ENCODE measurements around the gene PKHD1.
"Not testable (repeated sequence)": the region's sequence is repeated elsewhere in the genome, so short reads cannot be mapped to it uniquely, and the experiment has no call there.

The PKHD1 gene

DNA sequence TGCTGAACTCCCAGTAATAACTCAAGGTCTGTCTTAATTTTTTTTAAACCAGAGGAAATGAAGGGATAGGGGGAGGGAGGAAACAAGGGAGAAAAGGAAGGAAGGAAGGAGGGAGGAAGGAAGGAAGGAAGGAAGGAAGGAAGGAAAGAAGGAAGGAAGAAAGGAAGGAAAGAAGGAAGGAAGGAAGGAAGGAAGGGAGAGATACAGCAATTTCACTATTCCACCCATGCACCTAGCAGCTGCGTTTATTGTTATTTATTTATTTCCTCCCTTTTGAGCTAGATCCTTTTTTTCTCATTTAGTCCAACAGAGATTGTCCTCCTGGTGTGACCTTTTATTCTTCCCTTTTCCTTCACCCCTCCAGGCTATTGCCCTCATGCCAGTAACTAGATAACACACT lies 97.6 kb downstream of the PKHD1 start:
- DNase-seq (ENCODE audit: low read depth in 2 of 2): no peak

DNA sequence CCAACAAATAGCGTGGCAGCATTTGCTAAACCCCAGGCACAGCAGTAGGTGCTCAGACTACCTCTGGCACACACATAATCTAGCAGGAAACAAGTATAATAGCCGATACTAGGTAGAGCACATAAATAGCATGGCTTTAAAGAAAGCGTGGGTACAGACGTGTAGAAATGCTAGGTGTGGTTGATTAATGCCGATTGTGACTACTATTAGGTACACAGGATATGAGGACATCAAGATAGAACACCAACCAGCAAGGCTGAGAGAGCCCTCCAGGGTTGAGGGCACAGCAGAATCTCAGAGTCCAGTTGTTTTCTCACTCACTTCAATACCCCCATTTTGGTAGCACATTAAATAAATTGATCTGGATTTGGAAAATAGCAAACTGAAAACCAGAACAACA lies 100.5 kb downstream of the PKHD1 start:
- no peak for DNase-seq (ENCODE audit: low read depth in 2 of 2)

DNA sequence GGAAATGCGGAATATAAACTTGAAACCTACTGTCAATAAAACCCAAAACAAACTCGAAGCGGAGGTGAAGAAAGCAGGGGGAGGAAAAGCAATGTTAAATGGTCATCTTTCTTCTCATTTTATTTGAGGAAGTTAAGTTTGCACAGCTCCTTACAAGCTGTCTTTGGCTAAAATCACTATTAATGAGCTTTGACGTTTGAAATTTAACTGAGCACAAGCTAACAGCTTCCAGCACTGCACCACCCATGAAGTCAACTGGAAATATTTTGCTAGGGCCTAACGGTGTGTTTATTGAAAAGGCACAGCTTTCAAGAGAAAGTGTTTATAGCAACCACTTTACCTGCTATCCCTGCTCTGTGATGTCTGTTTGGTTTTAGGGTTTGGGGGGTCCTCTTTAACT lies 103.8 kb downstream of the PKHD1 start:
- DNase-seq (ENCODE audit: low read depth in 2 of 2): no peak

DNA sequence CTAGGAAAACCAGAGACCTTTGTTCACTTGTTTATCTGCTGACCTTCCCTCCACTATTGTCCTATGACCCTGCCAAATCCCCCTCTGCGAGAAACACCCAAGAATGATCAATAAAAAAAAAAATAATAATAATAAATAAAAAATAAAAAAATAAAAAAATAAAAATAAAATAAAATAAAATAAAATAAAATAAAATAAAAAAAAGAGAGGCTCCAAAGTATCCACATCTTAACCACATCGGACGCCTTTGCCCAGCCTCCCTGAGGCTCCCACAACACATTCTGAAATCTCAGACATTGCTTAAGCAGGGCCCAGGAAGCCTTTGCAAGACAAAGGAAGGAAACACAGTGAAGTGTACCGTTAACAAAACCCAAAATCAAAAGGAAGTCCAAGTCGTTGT lies 104.7 kb downstream of the PKHD1 start:
- not testable (repeated sequence) for DNase-seq (ENCODE audit: low read depth in 2 of 2)

DNA sequence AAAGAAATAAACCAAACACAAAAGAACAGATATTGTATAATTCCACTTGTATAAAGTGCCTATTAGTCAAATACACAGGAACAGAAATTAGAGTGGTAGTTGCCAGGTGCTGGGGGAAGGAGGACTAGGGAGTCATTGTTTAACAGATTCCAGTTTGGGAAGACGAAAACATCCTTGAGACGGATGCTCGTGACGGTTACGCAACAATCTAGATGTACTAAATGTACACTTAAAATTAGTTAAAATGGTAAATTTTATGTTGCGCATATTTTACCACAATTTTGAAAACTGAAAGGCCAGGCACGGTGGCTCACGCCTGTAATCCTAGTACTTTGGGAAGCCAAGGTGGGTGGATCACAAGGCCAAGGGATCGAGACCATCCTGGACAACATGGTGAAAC lies 111.0 kb downstream of the PKHD1 start:
- DNase-seq (ENCODE audit: low read depth in 2 of 2): no peak

DNA sequence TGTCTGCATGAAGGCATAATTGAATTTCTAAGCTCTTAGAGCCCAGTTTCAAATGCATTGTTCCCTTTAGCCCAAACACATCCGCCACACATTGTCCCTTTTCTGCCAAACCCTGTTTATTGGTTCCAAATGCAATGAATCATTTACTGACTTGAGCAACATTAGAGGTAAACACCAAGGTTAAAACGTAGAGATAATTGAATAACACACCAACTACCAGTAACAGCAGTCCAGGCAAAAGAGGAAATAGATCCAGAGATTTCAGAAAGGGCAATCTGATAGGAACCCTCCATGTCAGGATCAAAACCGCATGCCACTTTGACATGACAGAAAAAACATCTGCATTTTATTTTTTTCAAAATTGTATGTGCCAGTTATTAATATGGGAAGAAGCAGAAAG lies 114.8 kb downstream of the PKHD1 start:
- no peak for DNase-seq (ENCODE audit: low read depth in 2 of 2)

DNA sequence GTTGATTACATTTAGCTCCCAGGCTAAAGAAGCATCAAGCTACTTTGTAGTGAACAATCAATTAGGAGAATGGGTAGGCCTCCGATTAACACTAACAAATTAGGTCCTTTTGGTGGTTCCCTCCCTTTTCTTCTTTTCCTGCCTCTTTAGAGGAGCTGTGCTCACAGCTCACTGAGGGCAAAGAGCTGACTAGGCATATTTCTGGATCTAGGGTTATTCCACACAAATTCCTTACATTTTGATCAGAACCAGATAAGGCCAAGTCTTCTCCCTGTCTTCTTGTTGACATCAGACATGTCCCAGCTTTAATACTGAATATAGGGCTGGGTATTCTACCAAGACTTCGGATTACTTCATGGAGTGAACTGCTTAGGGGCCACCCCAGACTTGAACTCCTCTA lies 119.1 kb downstream of the PKHD1 start:
- no peak for DNase-seq (ENCODE audit: low read depth in 2 of 2)

DNA sequence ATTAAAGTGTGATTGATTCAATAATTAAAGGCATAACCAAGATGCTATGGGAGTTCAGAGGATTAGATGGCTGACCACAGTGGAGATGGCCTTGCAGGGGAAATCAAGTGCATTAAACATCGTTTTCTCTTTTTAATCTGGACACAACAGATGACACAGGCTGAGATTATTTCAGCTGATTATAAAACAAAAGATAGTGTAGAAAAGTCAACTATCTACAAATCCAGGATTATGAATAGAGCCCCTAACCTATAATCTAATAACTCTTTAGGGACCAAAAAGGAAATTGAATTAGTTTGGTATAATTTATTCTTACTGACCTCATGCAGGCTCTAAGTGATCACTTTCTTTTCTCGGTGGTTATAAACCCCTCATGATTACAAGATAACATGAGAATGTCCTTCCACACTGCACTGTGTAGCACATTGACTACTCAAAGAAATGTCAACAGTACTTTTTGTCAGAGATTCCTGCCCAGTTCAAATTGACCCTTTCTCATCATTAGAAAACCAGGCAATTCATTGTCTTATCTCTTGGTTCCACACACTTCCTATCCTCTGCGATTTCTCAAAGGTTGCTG lies 122.1 kb downstream of the PKHD1 start:
- no peak for DNase-seq (ENCODE audit: low read depth in 2 of 2)

DNA sequence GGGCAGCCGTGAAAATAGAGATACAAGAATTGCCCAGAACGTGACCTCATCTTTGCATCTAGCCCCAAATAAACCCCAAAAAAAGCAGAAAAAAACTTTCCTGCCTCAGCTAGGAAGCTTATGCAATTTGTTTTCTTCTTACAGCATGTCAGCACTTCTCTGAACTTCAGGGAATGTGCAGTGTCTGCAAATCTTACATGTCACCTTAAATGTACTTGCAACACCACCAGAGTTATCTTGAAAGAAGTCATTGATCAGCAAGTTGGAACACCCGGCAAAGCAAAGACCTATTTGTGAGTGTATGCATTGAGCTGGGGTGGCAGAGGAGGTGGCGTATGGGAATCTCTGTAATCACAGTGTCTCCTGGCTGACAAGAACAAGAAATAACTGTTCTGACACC lies 123.4 kb downstream of the PKHD1 start:
- no peak for DNase-seq (ENCODE audit: low read depth in 2 of 2)

DNA sequence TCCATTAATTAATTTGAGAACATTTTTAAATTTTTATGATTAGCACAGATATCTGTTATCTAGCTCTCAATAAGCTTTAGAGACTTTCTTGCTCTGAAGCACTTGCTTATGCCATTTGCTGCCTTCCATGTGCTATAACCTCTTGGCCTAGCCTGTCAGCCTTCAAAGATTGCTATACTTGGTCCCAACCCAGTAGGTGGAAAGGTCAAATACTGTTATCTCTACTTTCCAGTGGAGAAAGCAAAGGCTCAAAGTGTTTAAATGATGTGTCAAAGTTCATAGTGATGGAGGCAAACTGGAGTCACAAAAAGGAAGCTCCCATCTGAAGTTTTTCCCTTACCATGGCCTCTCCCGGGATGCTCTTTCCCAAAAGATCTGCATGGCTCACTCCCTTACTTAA lies 125.1 kb downstream of the PKHD1 start:
- DNase-seq (ENCODE audit: low read depth in 2 of 2): no peak

DNA sequence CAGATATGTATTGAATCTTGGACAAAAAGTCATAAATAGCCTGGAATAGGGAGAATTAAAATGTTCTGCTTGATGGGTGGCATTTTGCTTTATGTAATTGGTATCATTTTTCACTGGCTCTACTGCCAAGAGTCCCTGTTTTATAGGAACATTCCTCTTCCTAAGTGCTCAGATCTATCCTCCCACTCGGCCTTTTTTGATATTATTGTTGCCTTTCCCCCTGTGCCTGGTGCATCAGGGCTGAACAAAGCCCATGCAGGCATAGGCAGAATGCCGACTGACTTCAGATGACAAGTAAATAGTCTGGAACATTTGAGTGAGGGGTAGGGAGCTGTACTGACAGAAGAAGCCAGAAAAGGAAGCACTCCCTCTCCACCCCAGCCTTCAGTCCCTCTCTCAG lies 127.0 kb downstream of the PKHD1 start:
- DNase-seq (ENCODE audit: low read depth in 2 of 2): no peak

DNA sequence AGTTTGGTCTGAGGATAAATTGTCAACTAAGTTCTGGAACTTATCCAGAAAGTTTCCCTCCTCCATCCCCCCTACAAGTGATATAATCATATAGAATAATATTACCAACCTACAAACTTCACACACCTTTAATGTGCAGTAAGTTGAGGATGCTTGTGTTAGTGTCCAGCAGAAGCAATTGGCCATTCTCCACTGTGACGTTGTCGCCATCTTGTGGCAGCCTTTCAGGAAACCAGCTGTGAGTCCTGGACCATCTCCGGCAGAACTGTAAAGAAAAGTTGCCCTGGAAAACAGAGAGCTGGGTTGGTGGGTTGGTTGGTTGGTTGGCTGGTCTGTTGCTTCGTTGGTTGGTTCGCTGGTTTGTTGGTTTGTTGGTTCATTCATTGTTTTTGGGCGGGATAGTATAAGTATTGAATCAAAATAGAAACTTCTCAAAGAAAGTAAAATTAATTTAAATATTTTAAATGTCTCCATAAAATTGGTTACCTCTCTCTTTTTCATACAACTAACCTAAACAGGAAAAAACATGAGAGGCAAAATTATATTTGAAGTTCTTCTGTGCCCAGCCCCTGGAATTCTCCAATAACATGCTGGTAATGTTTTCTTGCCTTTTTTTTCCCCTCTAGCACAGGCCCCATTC lies 127.5 kb downstream of the PKHD1 start:
- DNase-seq (ENCODE audit: low read depth in 2 of 2): no peak

DNA sequence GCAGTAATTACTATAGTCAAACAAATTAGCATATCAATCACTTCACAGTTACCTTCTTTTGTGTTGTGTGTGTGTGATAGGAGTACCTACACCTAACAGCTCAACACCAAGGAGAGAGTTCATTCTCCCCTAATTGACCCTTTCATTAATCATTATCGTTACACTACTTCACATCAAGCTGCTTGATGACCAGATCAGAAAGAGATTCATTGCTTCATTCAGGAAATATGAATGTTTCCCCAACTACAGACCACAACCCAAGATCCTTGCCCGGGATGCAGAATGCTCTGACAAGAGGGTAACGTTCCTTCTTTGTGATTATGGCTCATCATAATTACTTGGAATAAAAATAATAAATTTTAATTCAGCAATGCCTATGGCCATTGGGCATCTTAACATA lies 132.7 kb downstream of the PKHD1 start:
- DNase-seq (ENCODE audit: low read depth in 2 of 2): no peak

DNA sequence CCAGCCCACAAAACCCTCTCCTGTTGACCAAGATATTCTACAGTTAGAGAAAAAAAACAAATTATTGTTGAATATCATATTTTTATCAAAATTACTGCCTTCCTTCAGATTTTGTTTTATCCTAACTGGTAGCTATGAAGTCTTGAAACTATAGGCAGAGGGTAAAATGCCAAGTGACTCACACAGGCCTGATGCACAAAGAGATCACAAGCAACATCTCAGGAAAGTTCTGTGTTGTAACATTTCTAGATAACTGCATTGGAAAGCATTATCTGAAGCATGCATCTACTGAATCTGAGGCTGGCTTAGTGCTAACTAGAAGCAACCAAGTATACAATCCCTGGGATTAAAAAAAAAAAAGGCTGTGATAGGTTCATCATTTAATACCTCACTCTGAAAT lies 134.2 kb downstream of the PKHD1 start:
- no peak for DNase-seq (ENCODE audit: low read depth in 2 of 2)

DNA sequence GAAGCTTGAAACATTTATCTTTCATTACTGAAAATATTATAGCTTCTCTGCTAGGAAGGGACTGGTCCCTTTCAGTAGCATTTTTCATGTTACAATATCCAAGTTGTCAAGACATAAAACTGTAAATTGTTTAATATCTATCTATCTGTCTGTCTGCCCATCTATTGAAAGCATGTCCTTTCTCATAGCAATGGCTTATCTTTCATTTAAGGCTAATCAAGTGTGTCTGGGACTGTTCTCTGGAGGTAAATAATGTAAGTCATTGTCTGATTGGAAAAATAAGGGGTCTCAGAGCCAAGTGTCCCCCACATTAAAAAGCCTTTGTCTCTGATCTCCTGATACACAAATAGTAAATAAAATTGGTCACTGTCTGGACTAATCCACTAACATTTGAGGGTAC lies 135.5 kb downstream of the PKHD1 start:
- no peak for DNase-seq (ENCODE audit: low read depth in 2 of 2)

DNA sequence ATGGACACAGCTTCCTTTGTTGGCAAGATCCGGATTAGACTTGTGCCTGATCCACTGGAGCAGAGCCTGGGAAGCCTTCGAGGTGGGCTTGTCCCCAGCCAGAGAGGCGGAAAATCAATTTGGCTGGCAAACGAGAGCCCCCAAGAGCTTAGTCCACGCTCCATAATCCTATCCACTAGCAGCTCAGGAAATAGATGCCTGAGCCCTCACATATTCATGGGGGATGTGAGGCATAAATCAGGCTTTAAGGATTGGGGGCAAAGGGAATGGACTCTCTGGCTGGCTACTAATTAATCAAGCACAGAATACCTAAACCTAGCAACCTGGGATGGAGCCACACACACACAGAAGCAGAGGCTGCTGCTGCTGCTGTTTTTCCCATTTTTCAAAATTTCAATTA lies 137.9 kb downstream of the PKHD1 start:
- DNase-seq (ENCODE audit: low read depth in 2 of 2): no peak

DNA sequence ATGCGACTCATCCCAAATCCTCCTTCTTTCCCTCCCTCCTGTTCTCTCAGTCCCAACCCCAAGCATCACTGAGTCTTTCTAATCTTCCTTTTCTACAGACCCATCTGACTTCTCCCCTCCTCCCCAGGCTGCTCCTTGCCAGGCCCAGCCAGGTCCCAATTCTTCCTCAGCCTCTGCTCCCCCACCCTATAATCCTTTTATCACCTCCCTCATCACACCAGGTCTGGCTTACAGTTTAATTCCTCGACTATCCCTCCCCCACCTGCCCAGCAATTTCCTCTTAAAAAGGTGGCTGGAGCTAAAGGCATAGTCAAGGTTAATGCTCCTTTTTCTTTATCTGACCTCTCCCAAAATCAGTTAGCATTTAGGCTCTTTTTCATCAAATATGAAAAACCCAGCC lies 147.7 kb downstream of the PKHD1 start:
- DNase-seq (ENCODE audit: low read depth in 2 of 2): not testable (repeated sequence)

DNA sequence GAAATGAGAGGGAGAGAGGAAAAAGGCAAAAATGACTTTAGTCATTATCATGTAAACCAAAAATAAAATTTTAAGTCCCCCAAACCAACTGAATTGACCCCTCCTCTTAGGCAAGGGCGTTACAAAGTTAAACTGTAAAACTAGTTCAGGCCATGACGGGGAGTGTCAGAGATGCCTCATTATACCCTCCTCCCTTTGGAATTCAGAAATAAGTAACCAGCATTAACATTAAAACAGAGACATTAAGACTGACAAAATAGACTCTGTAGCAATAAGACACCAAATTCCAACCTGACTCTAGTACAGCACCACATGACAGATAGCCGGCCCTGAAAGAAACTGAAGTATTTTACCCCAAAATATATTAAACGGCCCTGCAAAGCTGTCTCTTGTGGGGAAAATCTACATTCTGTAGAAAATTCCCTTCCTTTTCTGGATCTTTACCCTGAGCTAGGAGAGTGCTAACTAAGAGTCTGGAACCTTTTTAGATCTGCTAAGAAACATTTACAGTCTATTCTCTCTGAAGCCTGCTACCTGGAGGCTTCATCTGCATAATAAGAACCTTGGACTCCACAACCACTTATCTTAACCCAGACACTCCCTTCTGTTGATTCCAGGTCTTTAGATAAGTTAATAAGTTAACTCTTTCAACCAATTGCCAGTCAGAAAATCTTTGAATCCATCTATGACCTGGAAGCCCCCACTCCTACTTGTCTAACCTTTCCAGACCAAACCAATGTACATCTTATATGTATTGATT lies 150.7 kb downstream of the PKHD1 start:
- DNase-seq (ENCODE audit: low read depth in 2 of 2): no peak

DNA sequence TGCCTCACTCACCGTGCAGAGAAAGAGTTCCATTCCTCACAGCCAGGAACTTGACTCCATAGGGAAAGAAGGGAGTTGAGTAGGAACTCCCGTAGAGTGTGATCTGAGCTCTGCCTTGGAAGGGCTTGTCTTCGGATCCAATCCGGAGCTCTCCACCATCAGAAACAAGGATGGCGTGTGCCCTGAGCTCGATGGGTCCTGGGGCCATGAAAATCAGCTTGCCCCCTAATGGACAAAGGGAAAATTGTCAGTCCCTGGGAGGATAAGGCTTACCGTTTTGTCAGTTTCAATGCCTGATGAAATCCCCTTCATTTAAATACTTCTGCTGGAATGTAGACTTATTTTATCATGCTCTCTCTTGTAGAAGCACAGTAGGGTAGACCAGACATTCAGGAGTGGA lies 153.3 kb downstream of the PKHD1 start:
- DNase-seq (ENCODE audit: low read depth in 2 of 2): no peak

DNA sequence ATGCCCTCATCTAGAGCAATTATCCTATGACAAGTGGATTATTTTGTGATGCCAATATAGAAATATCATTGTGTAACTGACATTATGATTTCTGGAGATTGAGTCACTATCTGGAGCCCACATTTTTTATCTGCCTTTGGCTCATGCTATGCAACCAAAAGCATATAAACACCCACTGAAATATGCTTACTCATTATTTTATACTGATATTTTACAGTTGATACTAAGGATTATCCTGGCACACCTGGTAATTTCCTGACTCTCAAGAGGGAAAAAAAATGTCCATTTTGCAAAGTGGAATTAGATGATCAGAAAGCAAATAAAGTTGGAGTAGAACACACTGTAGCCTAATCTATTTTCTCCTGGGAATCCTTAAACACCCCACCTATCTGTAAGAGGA lies 154.5 kb downstream of the PKHD1 start:
- no peak for DNase-seq (ENCODE audit: low read depth in 2 of 2)

DNA sequence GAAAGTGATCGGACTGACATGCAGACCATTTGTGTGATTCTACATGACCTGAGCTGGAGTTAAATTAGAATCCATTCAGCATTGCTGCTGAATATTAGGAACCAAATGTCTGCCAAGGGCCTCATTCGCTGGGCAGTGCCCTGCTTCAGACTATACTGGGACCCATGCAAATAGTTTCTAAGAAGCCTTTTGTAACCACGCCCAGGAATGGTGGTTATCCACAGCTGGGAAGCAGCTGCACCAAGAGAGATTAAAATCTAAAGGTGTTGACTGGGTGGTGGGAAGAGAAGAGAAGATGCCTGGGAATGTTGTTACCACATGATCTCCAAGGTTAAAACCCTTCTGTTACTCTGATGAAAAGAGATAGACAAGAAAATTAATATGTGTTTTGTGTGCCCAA lies 156.8 kb downstream of the PKHD1 start:
- no peak for DNase-seq (ENCODE audit: low read depth in 2 of 2)

DNA sequence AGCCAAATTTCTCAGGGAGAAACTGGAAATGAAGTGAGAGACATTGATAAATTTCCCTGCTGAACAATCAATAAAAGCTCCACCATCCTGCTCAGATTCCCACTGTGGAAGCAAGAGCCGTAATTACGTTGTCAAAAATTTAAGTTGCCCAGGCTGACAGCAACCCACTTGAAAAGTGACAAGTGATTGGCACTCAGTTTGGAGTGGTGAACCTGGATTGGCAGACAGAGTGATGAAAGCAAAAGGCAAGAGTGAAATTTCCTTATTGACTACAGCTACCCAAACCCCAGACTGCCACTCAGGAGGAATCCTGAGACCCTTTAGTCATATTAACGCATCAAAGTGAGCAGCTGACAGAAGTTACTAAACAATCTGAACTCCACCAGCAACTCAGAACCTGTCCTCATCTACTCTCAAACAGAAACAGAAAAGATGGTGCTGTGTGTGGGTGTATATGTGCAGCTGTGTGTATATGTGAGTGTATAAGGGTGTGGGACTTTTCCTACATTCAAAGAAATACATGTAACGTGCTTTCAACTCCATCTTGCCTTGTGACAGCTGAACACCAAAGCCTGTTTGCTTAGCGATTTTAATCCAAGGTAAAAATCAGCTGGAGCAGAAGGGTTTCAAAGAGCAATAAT lies 157.4 kb downstream of the PKHD1 start:
- no peak for DNase-seq (ENCODE audit: low read depth in 2 of 2)

DNA sequence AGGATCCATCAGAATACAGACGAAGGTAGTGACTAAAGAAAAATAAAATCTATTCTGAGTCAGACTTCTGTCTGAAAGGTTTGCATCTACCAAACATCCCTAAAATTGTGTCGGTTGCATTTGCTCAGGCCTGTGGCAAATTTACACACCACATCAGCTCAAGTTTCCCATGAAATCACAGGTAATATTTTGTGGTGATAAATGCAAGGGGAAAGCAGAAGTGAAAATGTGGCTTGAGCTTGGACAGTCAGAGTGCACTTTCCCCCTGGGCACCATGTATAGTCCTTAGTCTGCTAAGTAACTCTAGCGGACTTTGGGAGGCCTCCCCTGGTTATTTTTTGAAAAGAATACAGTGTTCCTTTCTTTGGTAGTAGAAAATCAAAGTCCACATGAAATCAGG lies 159.1 kb downstream of the PKHD1 start:
- DNase-seq (ENCODE audit: low read depth in 2 of 2): no peak
